A549 treated with GW870086 at 1 μM for 4 hours (cell line): ENCODE results near the gene KLF8. TPM values are rescaled to one million over a fixed set of nuclear protein-coding genes. Genes with fewer than 3 reads are reported as not detected.

Source experiments
- total RNA-seq: library from RNA; stranded (reverse); fragments of 200-300 nt; extraction: Qiagen RNA extraction; gene quantifications from 5 replicates; pipeline ENCODE4 v1.2.3, GENCODE V29; 2022; ENCODE audit warnings: low read depth

KLF8 gene
- 0.02 to 0.16 TPM (median 0.07 TPM) in 4 of 5 replicates, not detected in the other for total RNA-seq

DNA sequence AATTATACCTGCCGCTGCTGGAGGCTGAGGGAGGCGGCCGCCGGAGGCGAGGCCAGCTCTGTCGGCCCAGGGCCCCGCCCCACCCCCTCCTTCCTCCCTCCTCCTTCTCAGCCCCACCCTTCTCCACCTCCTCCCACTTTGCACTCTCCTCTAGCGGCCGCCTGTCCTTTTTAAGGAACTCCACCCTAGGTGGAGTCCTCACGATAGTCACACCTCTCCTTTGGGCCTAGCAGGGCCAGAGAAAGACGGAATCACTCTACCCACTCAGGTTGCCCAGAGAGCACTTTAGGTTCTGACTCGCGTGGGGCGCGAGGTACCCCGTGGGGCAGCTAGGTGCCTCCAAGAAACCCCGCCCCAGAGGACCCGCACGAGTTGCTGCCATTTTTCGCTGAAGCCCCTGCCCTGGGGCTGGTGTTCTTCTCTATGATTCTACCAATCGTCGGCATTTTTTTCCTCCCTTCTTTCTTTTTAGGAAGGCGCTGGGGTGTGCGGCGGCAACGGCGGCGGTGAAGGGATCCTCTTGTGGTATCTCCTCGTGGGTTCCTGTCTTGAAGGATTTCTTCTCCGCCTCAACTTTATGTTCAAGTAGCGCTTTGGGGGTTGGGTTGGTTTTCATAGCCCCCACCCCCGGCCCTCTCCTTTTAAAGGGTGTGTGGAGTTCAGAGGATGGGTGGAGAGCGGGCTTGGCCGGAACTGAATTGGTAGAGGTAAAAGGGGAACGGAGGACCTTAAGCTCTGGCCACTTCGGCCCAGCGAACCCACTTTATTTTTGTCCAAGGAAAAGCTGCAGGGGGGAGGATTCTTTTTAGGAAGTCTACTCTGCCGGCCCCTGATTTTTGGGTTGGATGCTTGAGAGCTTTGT is at the start of gene KLF8:
Gene KLF8, plus strand, starts transcription at position 136 of the 862 bp plus-strand sequence. CDS start 979 bp downstream, outside the sequence.

